Measurements from ENCODE around the gene MPP2. TPM values are rescaled to one million over a fixed set of nuclear protein-coding genes. Genes with fewer than 3 reads are reported as not detected.

The MPP2 gene
- total and polyA plus RNA-seq, 2 of the 13 experiments (the other 11 are each of a cell fraction or from before 2014, with no cell fraction given) = 0.20 to 1.7 TPM

DNA sequence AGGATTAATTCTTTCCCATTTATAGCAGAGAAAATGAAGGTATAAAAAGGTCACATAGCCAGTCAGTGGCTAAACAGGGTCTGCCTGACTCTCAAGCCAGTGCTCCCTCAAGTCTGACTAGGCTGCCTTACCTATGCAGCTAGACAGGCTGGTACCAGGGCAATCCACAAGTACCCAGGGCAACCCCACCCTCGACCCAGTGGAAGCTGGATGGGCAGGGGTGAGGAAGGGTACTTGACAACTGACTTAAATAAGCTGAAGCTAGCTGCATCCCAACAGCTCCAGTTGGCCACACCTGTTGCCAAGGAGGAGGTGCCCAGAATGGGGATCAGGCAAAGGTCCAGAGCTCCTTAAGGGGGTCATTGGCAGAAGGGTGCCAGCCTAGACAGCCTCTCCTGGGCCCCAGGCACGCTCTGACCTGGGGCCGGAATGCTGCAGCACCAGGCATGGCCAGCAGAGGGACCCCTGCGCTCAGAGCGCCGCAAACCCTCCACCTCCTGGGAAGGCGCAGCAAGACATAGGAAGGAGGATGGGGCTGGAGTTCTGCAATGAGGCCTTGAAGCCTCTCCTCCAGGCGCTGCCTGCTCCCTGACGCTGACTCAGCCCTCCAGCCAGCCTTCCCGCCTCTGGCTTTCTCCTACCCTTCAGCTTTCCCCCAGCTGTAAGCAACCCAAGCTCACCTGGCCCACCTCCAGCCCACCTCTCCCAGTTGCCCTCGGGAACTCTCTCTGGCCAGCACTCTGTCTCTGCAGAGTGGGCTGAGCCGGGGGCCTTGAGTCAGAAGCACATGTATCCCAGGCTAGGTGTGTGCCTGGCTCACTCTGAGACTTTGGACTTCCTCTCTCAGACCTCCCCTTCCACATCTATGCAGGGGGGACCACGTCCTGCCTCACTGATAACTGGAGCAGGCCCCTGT is 28.8 kb downstream of the MPP2 start (continued):
- TF ChIP-seq, protein P1, sequence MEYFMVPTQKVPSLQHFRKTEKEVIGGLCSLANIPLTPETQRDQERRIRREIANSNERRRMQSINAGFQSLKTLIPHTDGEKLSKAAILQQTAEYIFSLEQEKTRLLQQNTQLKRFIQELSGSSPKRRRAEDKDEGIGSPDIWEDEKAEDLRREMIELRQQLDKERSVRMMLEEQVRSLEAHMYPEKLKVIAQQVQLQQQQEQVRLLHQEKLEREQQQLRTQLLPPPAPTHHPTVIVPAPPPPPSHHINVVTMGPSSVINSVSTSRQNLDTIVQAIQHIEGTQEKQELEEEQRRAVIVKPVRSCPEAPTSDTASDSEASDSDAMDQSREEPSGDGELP (IDR thresholded peaks at IDR 0.05; ENCODE audit: borderline replicate concordance, low read depth) = no peak
- TF ChIP-seq SP4 (CRISPR knock-in tag; IDR thresholded peaks at IDR 0.05) (peak; percentile 71; the same call in 1 of the 2 replicates), XRCC5 (optimal IDR thresholded peaks at IDR 0.05; ENCODE audit: low read length) (peak; percentile 96), ZMYM4 (CRISPR knock-in tag; IDR thresholded peaks at IDR 0.05) (no peak), ZNF616 (CRISPR knock-in tag; IDR thresholded peaks at IDR 0.05; ENCODE audit: low read depth) (peak; percentile 28; the same call in 1 of the 2 replicates), ZNF773 (CRISPR knock-in tag; IDR thresholded peaks at IDR 0.05; ENCODE audit: borderline replicate concordance) (no peak)
- TF ChIP-seq, protein P2, sequence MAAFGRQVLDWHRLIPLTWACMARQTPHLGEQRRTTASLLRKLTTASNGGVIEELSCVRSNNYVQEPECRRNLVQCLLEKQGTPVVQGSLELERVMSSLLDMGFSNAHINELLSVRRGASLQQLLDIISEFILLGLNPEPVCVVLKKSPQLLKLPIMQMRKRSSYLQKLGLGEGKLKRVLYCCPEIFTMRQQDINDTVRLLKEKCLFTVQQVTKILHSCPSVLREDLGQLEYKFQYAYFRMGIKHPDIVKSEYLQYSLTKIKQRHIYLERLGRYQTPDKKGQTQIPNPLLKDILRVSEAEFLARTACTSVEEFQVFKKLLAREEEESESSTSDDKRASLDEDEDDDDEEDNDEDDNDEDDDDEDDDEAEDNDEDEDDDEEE (CRISPR knock-in tag; IDR thresholded peaks at IDR 0.05) = peak; percentile 59; the same call in 1 of the 2 replicates
- TF ChIP-seq, protein P3, sequence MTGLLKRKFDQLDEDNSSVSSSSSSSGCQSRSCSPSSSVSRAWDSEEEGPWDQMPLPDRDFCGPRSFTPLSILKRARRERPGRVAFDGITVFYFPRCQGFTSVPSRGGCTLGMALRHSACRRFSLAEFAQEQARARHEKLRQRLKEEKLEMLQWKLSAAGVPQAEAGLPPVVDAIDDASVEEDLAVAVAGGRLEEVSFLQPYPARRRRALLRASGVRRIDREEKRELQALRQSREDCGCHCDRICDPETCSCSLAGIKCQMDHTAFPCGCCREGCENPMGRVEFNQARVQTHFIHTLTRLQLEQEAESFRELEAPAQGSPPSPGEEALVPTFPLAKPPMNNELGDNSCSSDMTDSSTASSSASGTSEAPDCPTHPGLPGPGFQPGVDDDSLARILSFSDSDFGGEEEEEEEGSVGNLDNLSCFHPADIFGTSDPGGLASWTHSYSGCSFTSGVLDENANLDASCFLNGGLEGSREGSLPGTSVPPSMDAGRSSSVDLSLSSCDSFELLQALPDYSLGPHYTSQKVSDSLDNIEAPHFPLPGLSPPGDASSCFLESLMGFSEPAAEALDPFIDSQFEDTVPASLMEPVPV (CRISPR knock-in tag; IDR thresholded peaks at IDR 0.05) = peak; percentile 34; the same call in 1 of the 2 replicates

Data from HepG2 (cell line).